ENCODE measurements around the gene MCHR1.
A peak's percentile ranks its signal among the peaks of the same experiment; 100 is the strongest.

MCHR1 gene

GRCh38 chr22:40681451-40681850 is 2.2 kb downstream of the MCHR1 start:
- ATAC-seq (replicated peaks; ENCODE audit: extremely low read depth, poor library complexity, severe bottlenecking) (no peak), DNase-seq (ENCODE audit: low spot score in 2 of 2) (no peak)
- Mint-ChIP-seq H3K36me3 (ENCODE audit: insufficient read depth) (peaks cover 5% of the 10 kb centered on the region), H3K9me3 (no peaks in the 10 kb centered on the region), H3K4me3 (no peak overlapping the region), H3K27me3 (peaks cover 35% of the 10 kb centered on the region), H3K27ac (ENCODE audit: low read depth) (no peak overlapping the region), H3K4me1 (peaks cover 15% of the 10 kb centered on the region)

GRCh38 chr22:40684728-40685127 is 5.4 kb downstream of the MCHR1 start:
- no peak for DNase-seq (ENCODE audit: low spot score in 2 of 2)
- H3K27ac Mint-ChIP-seq (ENCODE audit: low read depth), result peak overlapping the region; percentile 71

GRCh38 chr22:40685406-40685805 is 6.1 kb downstream of the MCHR1 start:
- H3K4me3 Mint-ChIP-seq, result peak overlapping the region; percentile 84
- DNase-seq (ENCODE audit: low spot score in 2 of 2) (peak in 1 of 2 donors; percentile 16), ATAC-seq (replicated peaks; ENCODE audit: extremely low read depth, poor library complexity, severe bottlenecking) (peak; percentile 73)
- H3K4me1 Mint-ChIP-seq, result peaks cover 17% of the 10 kb centered on the region
- peaks cover 6% of the 10 kb centered on the region for H3K36me3 Mint-ChIP-seq (ENCODE audit: insufficient read depth)
- peak overlapping the region; percentile 26 for H3K27ac Mint-ChIP-seq (ENCODE audit: low read depth)
- H3K27me3 Mint-ChIP-seq, result peaks cover 22% of the 10 kb centered on the region
- no peaks in the 10 kb centered on the region for H3K9me3 Mint-ChIP-seq

More at GRCh38 chr22:40684728-40685127, 5.4 kb downstream of the MCHR1 start:
- peak; percentile 15 for ATAC-seq (replicated peaks; ENCODE audit: extremely low read depth, poor library complexity, severe bottlenecking)
- Mint-ChIP-seq H3K9me3 (no peaks in the 10 kb centered on the region), H3K4me3 (peak overlapping the region; percentile 84), H3K27me3 (peaks cover 29% of the 10 kb centered on the region), H3K36me3 (ENCODE audit: insufficient read depth) (peaks cover 6% of the 10 kb centered on the region), H3K4me1 (peaks cover 17% of the 10 kb centered on the region)

- Mint-ChIP-seq H3K27ac (ENCODE audit: low read depth) (no peak overlapping the region), H3K4me3 (no peak overlapping the region), H3K4me1 (peaks cover 17% of the 10 kb centered on the region), H3K9me3 (no peaks in the 10 kb centered on the region), H3K27me3 (peaks cover 8% of the 10 kb centered on the region), H3K36me3 (ENCODE audit: insufficient read depth) (peaks cover 6% of the 10 kb centered on the region)
- no peak for DNase-seq (ENCODE audit: low spot score in 2 of 2)
- no peak for ATAC-seq (replicated peaks; ENCODE audit: extremely low read depth, poor library complexity, severe bottlenecking)
Measured at GRCh38 chr22:40687706-40688105, 8.4 kb downstream of the MCHR1 start.

- H3K4me1 Mint-ChIP-seq, result peaks cover 5% of the 10 kb centered on the region
- H3K27me3 Mint-ChIP-seq, result peaks cover 8% of the 10 kb centered on the region
- H3K36me3 Mint-ChIP-seq (ENCODE audit: insufficient read depth), result peaks cover 6% of the 10 kb centered on the region
- no peak overlapping the region for H3K4me3 Mint-ChIP-seq
- H3K27ac Mint-ChIP-seq (ENCODE audit: low read depth), result no peak overlapping the region
- ATAC-seq (replicated peaks; ENCODE audit: extremely low read depth, poor library complexity, severe bottlenecking), result no peak
- no peaks in the 10 kb centered on the region for H3K9me3 Mint-ChIP-seq
- DNase-seq (ENCODE audit: low spot score in 2 of 2), result no peak
Measured at GRCh38 chr22:40690370-40690769, 11.1 kb downstream of the MCHR1 start.

GRCh38 chr22:40691532-40691931 is 12.2 kb downstream of the MCHR1 start:
- Mint-ChIP-seq H3K4me1 (peaks cover 2% of the 10 kb centered on the region), H3K27ac (ENCODE audit: low read depth) (no peak overlapping the region), H3K4me3 (no peak overlapping the region), H3K9me3 (no peaks in the 10 kb centered on the region), H3K36me3 (ENCODE audit: insufficient read depth) (peaks cover 4% of the 10 kb centered on the region), H3K27me3 (peaks cover 3% of the 10 kb centered on the region)
- no peak for DNase-seq (ENCODE audit: low spot score in 2 of 2)
- no peak for ATAC-seq (replicated peaks; ENCODE audit: extremely low read depth, poor library complexity, severe bottlenecking)

- DNase-seq (ENCODE audit: low spot score in 2 of 2), result no peak
- peak overlapping the region; percentile 23 for H3K27ac Mint-ChIP-seq (ENCODE audit: low read depth)
- H3K9me3 Mint-ChIP-seq, result no peaks in the 10 kb centered on the region
- ATAC-seq (replicated peaks; ENCODE audit: extremely low read depth, poor library complexity, severe bottlenecking), result no peak
- H3K4me1 Mint-ChIP-seq, result no peaks in the 10 kb centered on the region
- H3K27me3 Mint-ChIP-seq, result no peaks in the 10 kb centered on the region
- peaks cover 4% of the 10 kb centered on the region for H3K36me3 Mint-ChIP-seq (ENCODE audit: insufficient read depth)
- no peak overlapping the region for H3K4me3 Mint-ChIP-seq
Measured at GRCh38 chr22:40694411-40694810, 15.1 kb downstream of the MCHR1 start.

GRCh38 chr22:40701274-40701673 is 22.0 kb downstream of the MCHR1 start:
- ATAC-seq (replicated peaks; ENCODE audit: extremely low read depth, poor library complexity, severe bottlenecking), result no peak
- Mint-ChIP-seq H3K4me3 (no peak overlapping the region), H3K9me3 (no peaks in the 10 kb centered on the region), H3K27me3 (no peaks in the 10 kb centered on the region), H3K36me3 (ENCODE audit: insufficient read depth) (no peaks in the 10 kb centered on the region), H3K4me1 (no peaks in the 10 kb centered on the region), H3K27ac (ENCODE audit: low read depth) (no peak overlapping the region)
- DNase-seq (ENCODE audit: low spot score in 2 of 2), result no peak

GRCh38 chr22:40703174-40703573 is 23.9 kb downstream of the MCHR1 start:
- ATAC-seq (replicated peaks; ENCODE audit: extremely low read depth, poor library complexity, severe bottlenecking) (no peak), DNase-seq (ENCODE audit: low spot score in 2 of 2) (no peak)
- Mint-ChIP-seq H3K27me3 (no peaks in the 10 kb centered on the region), H3K9me3 (no peaks in the 10 kb centered on the region), H3K4me1 (no peaks in the 10 kb centered on the region), H3K4me3 (no peak overlapping the region), H3K36me3 (ENCODE audit: insufficient read depth) (no peaks in the 10 kb centered on the region), H3K27ac (ENCODE audit: low read depth) (peak overlapping the region; percentile 42)

GRCh38 chr22:40703736-40704135 is 24.5 kb downstream of the MCHR1 start:
- Mint-ChIP-seq H3K4me3 (no peak overlapping the region), H3K36me3 (ENCODE audit: insufficient read depth) (no peaks in the 10 kb centered on the region), H3K9me3 (no peaks in the 10 kb centered on the region), H3K27me3 (no peaks in the 10 kb centered on the region), H3K4me1 (no peaks in the 10 kb centered on the region), H3K27ac (ENCODE audit: low read depth) (no peak overlapping the region)
- DNase-seq (ENCODE audit: low spot score in 2 of 2) (no peak), ATAC-seq (replicated peaks; ENCODE audit: extremely low read depth, poor library complexity, severe bottlenecking) (no peak)

- no peak for DNase-seq (ENCODE audit: low spot score in 2 of 2)
- no peak for ATAC-seq (replicated peaks; ENCODE audit: extremely low read depth, poor library complexity, severe bottlenecking)
- Mint-ChIP-seq H3K27ac (ENCODE audit: low read depth) (no peak overlapping the region), H3K4me1 (no peaks in the 10 kb centered on the region), H3K9me3 (no peaks in the 10 kb centered on the region), H3K4me3 (no peak overlapping the region), H3K27me3 (no peaks in the 10 kb centered on the region), H3K36me3 (ENCODE audit: insufficient read depth) (no peaks in the 10 kb centered on the region)
Measured at GRCh38 chr22:40705918-40706682, 26.8 kb downstream of the MCHR1 start.

GRCh38 chr22:40707154-40707553 is 27.9 kb downstream of the MCHR1 start:
- no peaks in the 10 kb centered on the region for H3K9me3 Mint-ChIP-seq
- H3K4me1 Mint-ChIP-seq, result peaks cover 4% of the 10 kb centered on the region
- no peak overlapping the region for H3K27ac Mint-ChIP-seq (ENCODE audit: low read depth)
- H3K27me3 Mint-ChIP-seq, result no peaks in the 10 kb centered on the region
- DNase-seq (ENCODE audit: low spot score in 2 of 2) (no peak), ATAC-seq (replicated peaks; ENCODE audit: extremely low read depth, poor library complexity, severe bottlenecking) (no peak)
- H3K4me3 Mint-ChIP-seq, result no peak overlapping the region
- peaks cover 3% of the 10 kb centered on the region for H3K36me3 Mint-ChIP-seq (ENCODE audit: insufficient read depth)

GRCh38 chr22:40708177-40708576 is 28.9 kb downstream of the MCHR1 start:
- no peak for ATAC-seq (replicated peaks; ENCODE audit: extremely low read depth, poor library complexity, severe bottlenecking)
- no peak overlapping the region for H3K27ac Mint-ChIP-seq (ENCODE audit: low read depth)

More at GRCh38 chr22:40708177-40708576, 28.9 kb downstream of the MCHR1 start:
- peaks cover 4% of the 10 kb centered on the region for H3K4me1 Mint-ChIP-seq
- no peaks in the 10 kb centered on the region for H3K9me3 Mint-ChIP-seq
- H3K27me3 Mint-ChIP-seq, result no peaks in the 10 kb centered on the region
- H3K4me3 Mint-ChIP-seq, result no peak overlapping the region
- peaks cover 3% of the 10 kb centered on the region for H3K36me3 Mint-ChIP-seq (ENCODE audit: insufficient read depth)
- DNase-seq (ENCODE audit: low spot score in 2 of 2), result no peak

Data from central memory CD8-positive, alpha-beta T cell (primary cell).